Measurements from ENCODE around the gene PDE2A.

DNA sequence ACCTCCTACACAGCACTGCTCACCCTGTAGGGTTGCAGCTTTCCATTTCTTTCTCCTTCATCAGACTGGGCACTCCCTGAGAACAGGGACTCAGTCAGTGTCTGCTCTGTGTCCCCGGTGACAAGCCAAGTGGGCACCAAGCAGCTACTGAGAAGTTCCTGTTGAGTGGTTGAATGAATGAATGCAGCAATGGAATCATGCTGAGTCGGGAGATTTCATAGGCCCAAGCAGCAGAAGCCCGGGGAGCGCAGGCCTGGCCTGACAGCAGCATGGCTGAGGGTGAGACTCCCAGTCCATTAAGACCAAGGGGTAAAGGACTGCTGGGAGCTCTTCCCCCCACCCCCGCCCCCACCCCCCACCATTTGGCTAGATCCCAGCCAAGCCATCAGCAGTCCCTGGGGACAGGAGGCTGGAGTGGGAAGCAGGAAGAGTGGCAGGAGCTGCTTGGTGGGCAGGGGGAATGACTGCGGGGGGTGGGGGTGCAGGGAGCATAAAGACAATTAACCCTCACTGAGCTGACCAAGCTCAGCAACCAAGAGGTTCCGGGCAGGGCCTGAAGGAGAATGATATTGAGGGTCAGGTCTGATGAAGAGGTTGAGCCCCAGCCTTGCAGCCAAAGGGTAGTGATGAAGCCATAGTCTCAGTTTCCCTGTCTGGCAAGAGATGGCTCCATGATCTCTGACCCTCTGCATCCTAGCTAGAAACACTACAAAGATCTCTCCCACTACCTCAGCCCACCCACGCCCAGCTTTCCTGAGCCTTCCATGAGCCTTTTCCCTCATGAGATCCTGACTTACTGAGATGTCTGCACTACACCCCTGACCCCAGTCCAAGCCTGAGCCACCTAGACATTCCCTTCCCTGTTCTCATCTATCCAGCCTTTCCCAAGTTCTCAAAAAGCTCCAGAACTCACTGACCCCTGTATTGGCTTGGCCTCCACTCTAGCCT is 2.8 kb downstream of the PDE2A start:
- TF ChIP-seq, protein P1, sequence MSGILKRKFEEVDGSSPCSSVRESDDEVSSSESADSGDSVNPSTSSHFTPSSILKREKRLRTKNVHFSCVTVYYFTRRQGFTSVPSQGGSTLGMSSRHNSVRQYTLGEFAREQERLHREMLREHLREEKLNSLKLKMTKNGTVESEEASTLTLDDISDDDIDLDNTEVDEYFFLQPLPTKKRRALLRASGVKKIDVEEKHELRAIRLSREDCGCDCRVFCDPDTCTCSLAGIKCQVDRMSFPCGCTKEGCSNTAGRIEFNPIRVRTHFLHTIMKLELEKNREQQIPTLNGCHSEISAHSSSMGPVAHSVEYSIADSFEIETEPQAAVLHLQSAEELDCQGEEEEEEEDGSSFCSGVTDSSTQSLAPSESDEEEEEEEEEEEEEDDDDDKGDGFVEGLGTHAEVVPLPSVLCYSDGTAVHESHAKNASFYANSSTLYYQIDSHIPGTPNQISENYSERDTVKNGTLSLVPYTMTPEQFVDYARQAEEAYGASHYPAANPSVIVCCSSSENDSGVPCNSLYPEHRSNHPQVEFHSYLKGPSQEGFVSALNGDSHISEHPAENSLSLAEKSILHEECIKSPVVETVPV (CRISPR knock-in tag; IDR thresholded peaks at IDR 0.05): no peak
- TF ChIP-seq, protein P2, sequence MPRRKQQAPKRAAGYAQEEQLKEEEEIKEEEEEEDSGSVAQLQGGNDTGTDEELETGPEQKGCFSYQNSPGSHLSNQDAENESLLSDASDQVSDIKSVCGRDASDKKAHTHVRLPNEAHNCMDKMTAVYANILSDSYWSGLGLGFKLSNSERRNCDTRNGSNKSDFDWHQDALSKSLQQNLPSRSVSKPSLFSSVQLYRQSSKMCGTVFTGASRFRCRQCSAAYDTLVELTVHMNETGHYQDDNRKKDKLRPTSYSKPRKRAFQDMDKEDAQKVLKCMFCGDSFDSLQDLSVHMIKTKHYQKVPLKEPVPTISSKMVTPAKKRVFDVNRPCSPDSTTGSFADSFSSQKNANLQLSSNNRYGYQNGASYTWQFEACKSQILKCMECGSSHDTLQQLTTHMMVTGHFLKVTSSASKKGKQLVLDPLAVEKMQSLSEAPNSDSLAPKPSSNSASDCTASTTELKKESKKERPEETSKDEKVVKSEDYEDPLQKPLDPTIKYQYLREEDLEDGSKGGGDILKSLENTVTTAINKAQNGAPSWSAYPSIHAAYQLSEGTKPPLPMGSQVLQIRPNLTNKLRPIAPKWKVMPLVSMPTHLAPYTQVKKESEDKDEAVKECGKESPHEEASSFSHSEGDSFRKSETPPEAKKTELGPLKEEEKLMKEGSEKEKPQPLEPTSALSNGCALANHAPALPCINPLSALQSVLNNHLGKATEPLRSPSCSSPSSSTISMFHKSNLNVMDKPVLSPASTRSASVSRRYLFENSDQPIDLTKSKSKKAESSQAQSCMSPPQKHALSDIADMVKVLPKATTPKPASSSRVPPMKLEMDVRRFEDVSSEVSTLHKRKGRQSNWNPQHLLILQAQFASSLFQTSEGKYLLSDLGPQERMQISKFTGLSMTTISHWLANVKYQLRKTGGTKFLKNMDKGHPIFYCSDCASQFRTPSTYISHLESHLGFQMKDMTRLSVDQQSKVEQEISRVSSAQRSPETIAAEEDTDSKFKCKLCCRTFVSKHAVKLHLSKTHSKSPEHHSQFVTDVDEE (CRISPR knock-in tag; IDR thresholded peaks at IDR 0.05): no peak
- TF ChIP-seq ZNF8 (CRISPR knock-in tag; IDR thresholded peaks at IDR 0.05): no peak
- no peak for TF ChIP-seq GLIS3 (CRISPR knock-in tag; IDR thresholded peaks at IDR 0.05)
- TF ChIP-seq ZC3H10 (CRISPR knock-in tag; IDR thresholded peaks at IDR 0.05): no peak
- no peak for TF ChIP-seq ISL1 (CRISPR knock-in tag; IDR thresholded peaks at IDR 0.05)
- TF ChIP-seq TOX (CRISPR knock-in tag; IDR thresholded peaks at IDR 0.05; ENCODE audit: borderline replicate concordance): no peak
- TF ChIP-seq ZFP3 (CRISPR knock-in tag; IDR thresholded peaks at IDR 0.05): no peak
- TF ChIP-seq, protein P3, sequence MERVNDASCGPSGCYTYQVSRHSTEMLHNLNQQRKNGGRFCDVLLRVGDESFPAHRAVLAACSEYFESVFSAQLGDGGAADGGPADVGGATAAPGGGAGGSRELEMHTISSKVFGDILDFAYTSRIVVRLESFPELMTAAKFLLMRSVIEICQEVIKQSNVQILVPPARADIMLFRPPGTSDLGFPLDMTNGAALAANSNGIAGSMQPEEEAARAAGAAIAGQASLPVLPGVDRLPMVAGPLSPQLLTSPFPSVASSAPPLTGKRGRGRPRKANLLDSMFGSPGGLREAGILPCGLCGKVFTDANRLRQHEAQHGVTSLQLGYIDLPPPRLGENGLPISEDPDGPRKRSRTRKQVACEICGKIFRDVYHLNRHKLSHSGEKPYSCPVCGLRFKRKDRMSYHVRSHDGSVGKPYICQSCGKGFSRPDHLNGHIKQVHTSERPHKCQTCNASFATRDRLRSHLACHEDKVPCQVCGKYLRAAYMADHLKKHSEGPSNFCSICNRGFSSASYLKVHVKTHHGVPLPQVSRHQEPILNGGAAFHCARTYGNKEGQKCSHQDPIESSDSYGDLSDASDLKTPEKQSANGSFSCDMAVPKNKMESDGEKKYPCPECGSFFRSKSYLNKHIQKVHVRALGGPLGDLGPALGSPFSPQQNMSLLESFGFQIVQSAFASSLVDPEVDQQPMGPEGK (CRISPR knock-in tag; IDR thresholded peaks at IDR 0.05; ENCODE audit: borderline replicate concordance): no peak
- TF ChIP-seq, protein P4, sequence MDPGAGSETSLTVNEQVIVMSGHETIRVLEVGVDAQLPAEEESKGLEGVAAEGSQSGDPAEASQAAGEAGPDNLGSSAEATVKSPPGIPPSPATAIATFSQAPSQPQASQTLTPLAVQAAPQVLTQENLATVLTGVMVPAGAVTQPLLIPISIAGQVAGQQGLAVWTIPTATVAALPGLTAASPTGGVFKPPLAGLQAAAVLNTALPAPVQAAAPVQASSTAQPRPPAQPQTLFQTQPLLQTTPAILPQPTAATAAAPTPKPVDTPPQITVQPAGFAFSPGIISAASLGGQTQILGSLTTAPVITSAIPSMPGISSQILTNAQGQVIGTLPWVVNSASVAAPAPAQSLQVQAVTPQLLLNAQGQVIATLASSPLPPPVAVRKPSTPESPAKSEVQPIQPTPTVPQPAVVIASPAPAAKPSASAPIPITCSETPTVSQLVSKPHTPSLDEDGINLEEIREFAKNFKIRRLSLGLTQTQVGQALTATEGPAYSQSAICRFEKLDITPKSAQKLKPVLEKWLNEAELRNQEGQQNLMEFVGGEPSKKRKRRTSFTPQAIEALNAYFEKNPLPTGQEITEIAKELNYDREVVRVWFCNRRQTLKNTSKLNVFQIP (CRISPR knock-in tag; IDR thresholded peaks at IDR 0.05; ENCODE audit: borderline replicate concordance, low read depth): no peak
- TF ChIP-seq, protein P5, sequence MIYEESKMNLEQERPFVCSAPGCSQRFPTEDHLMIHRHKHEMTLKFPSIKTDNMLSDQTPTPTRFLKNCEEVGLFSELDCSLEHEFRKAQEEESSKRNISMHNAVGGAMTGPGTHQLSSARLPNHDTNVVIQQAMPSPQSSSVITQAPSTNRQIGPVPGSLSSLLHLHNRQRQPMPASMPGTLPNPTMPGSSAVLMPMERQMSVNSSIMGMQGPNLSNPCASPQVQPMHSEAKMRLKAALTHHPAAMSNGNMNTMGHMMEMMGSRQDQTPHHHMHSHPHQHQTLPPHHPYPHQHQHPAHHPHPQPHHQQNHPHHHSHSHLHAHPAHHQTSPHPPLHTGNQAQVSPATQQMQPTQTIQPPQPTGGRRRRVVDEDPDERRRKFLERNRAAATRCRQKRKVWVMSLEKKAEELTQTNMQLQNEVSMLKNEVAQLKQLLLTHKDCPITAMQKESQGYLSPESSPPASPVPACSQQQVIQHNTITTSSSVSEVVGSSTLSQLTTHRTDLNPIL (CRISPR knock-in tag; IDR thresholded peaks at IDR 0.05; ENCODE audit: low read depth): no peak

Measured in SK-N-SH treated with all-trans-retinoic acid at 6 μM for 48 hours (cell line).